ENCODE results near the gene CD81.

The CD81 gene

DNA sequence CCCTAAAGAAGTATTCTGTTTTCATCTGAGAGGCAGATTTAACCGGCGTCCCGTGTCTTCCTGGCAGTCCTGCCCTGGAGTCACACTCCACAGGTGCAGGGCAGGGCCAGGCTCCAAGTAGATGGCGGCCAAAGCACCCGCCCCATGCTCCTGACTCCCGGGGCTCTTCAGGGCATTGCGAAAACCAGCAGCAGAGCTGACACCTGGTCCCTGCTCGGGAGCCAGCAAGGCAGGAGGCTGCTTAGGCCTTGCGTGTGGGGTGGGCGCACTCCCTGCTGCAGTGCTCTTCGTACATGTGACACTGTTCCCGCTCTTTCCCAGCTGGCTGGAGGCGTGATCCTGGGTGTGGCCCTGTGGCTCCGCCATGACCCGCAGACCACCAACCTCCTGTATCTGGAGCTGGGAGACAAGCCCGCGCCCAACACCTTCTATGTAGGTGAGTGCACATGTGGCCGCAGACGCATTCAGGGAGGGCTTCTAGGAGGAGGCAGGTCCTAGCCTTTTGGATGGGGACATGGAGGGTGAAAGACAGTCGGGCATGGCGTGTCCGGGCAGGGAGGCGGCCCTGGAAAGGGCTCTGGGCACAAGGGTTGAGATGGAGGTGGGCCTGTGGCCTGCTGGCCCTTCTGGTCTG, 13.1 kb downstream of the CD81 start:
- no peak for DNase-seq (ENCODE audit: low read depth in 2 of 2)

GRCh38 chr11:2390725-2391151, 13.6 kb downstream of the CD81 start:
- no peak for DNase-seq (ENCODE audit: low read depth in 2 of 2)

GRCh38 chr11:2391181-2391975, 14.3 kb downstream of the CD81 start:
- no peak for DNase-seq (ENCODE audit: low read depth in 2 of 2)

DNA sequence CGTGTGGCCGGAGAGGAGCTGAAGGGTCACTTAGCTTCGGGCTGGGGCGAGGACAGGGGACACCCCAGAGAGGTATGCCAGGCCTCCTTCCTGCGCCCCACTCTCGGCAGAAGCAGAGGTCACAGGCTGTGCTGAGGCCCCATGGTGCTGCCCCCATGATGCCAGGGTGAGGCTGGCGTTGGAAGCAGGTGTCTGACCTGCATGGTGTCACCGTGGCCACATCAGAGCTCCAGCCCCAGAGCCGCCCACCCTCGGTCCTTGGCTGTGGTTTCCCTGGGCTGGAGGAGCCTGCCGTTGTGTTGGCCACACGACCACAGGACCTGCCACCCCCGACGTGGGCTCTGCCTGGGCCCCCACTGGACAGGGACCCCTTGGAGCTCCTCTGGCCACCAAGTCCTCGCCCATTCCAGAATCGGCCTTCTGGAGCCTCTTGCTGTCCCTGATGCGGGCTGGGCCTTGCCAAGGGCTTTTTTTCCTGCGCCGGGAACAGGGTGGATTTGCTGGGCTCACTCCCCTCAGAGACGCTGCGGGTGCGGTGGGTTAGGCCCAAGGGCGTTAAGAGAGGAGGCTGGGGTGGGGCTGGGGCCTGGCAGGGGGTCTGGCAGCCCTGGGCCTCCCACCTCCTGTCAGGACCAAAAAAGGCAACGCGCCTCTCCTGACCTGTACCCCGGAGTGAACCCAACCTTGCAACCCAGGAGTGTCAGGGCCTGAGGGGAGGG, 15.3 kb downstream of the CD81 start:
- DNase-seq (ENCODE audit: low read depth in 2 of 2), result no peak

- no peak for DNase-seq (ENCODE audit: low read depth in 2 of 2)
Observed at GRCh38 chr11:2393111-2393868, 16.2 kb downstream of the CD81 start.

- DNase-seq (ENCODE audit: low read depth in 2 of 2), result no peak
Observed at GRCh38 chr11:2393941-2394817, 17.1 kb downstream of the CD81 start.

GRCh38 chr11:2394818-2395105, 17.7 kb downstream of the CD81 start:
- DNase-seq (ENCODE audit: low read depth in 2 of 2), result no peak

- no peak for DNase-seq (ENCODE audit: low read depth in 2 of 2)
Observed at GRCh38 chr11:2395211-2395730, 18.2 kb downstream of the CD81 start.

- no peak for DNase-seq (ENCODE audit: low read depth in 2 of 2)
Observed at GRCh38 chr11:2395856-2396255, 18.7 kb downstream of the CD81 start.

GRCh38 chr11:2396471-2396870, 19.4 kb downstream of the CD81 start:
- DNase-seq (ENCODE audit: low read depth in 2 of 2), result no peak

DNA sequence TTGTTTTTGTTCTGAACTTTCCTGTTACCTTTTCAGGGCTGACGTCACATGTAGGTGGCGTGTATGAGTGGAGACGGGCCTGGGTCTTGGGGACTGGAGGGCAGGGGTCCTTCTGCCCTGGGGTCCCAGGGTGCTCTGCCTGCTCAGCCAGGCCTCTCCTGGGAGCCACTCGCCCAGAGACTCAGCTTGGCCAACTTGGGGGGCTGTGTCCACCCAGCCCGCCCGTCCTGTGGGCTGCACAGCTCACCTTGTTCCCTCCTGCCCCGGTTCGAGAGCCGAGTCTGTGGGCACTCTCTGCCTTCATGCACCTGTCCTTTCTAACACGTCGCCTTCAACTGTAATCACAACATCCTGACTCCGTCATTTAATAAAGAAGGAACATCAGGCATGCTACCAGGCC, 19.9 kb downstream of the CD81 start:
- no peak for DNase-seq (ENCODE audit: low read depth in 2 of 2)

DNA sequence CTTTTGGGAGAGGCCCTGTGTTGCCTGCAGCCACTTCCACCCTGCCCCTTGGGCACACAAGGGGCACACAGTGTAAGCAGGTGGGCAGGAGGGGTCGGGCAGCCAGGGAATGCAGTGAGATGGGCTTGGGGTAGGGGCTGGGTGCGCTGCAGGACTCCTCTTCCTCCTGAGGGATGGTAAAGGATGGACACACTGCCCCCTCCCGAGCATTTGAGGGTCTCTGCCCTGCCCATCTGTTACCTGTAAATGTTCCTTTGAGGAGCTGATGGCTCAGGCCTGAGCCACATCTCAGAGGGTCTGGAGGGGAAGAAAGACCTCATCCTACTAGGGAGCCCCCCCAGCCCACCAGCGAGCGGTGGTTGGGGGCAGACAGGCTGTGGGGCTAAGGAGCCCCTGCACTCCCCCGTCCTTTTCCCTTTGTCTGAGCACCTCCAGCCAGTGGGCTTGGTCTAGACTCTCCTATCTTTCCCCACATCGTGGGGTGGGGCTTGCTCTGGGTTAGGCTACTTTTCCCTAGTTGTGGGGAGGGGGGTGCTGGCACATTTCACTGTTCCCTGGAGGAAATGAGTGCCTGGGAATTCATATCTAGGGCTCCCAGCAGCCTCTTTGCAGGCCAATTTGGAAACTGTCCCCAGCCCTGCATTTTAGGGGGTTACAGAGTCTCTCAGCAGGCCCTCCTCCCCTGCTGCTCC, 21.7 kb downstream of the CD81 start:
- DNase-seq (ENCODE audit: low read depth in 2 of 2), result no peak

DNA sequence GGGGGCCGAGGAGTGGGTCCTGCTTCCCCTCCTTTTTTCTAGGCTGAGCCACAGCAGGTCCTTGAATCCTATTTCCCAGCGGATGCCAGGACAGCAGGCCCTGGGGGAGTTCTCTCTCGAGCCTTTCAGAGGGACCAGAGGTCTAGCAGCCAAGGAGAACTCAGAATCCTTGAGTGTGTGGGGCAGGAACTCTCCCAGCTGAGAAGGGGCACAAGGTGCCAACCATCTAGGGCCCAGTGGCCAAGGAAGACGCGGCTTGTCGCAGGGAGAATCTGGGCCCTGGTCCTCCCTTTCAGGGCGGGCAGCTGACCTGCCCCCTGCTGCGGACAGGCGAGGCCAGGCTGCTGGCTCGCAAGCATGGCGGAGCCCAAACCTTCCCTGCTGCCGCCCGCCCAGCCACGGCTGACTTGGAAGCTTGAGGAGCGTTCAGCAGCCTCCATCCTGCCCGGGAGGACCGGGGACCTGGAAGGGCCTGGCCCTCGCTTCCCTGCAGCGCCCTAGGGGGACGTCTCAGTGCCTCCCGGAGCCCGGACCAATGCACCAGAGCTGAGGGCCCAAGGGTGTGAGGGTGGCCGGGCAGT, 22.5 kb downstream of the CD81 start:
- no peak for DNase-seq (ENCODE audit: low read depth in 2 of 2)

DNA sequence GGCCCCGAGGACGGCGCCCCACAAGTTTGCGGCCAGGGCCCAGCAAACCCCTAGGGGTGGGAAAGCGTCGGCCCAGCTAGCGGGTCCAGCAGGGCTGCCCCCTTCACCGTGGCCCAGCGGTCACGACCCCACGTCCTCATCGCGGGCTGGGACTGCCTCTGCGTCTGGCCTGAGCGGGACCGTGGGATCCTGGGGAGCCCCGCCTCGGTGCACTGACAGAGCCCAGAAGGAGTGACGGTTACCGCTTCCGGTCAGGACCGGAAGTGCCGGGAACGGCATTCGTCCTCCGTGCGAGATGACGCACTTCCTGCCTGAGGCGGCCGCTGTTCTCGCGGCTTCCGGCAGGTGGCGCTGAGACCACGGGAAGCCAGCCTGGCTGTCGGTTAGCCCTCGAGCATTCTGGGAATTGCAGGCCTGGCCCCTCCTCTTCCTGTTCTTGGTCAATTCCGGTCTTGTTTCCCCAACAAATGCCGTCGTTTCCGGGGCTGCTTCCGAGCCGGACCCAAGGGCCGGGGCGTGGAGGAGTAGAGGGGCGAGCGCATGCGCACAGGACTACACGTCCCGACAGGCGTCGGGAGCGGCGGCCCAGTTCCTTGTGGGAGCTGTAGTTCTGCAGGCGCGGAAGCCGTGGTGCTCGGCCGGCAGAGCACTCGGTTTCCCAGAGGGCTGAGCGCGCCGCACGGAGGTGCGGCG, 23.1 kb downstream of the CD81 start, which contains the start of gene TSSC4:
Gene TSSC4, plus strand, starts transcription at position 682 of the 693 bp plus-strand sequence. CDS start 1,884 bp downstream, outside the sequence.
- DNase-seq (ENCODE audit: low read depth in 2 of 2), result peak; percentile 94 to 98

DNA sequence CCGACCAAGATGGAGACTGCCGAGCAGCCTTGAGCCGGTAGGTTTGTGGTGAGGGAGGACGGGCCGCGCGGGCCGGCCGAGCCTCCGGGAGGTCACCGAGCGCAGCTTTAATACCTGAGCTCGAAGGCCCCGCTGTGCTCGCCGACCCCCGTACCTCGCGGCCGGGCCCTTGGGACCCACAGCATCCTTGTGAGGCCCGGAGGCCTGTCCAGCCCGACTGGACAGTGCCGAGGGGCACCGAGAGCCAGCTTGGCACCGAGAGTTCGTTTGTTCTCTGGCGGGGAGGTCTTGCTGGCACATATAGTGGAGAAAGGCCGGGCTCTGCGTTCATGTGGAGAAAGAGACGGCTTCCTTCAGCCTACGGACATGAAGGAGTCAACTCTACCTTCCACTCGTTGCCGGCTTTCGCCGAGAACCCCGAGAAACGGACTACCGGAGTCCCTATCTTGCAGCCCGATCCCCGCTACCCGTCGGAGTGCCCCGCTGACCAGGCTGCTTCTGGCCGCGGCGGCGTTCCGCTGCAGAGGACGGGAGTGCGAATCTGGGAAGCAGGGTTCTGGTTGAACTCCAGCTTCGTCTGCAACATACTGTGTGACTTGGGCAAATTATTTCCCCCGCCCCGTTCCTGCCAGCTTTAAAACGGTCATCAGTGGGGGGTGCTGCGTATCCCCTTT, 23.8 kb downstream of the CD81 start:
- DNase-seq (ENCODE audit: low read depth in 2 of 2), result no peak

- DNase-seq (ENCODE audit: low read depth in 2 of 2), result no peak
Observed at GRCh38 chr11:2401436-2401984, 24.4 kb downstream of the CD81 start.

DNA sequence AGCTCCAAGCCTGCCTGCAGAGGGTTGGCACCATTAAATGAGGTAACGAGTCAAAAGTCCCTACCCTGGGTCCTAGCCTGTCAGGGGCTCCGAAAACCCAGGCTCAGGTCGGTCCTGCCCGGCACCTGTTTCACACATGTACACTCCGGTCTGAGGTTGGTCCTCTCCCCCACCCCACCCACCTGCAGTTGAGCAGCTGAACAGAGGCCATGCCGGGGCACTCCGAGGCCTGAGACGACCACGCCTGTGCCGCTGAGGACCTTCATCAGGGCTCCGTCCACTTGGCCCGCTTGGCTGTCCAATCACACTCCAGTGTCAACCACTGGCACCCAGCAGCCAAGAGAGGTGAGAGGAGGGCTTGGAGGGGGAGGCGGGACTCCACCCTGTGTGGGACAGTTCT, 25.0 kb downstream of the CD81 start:
- DNase-seq (ENCODE audit: low read depth in 2 of 2), result no peak

- no peak for DNase-seq (ENCODE audit: low read depth in 2 of 2)
Observed at GRCh38 chr11:2402890-2403645, 26.0 kb downstream of the CD81 start.

Data from activated CD4-positive, alpha-beta T cell treated with anti-CD3 and anti-CD28 coated beads for 24 hours (primary cell).